Stimulated activated effector memory CD8-positive, alpha-beta T cell treated with anti-CD3 and anti-CD28 coated beads, Interleukin-12 subunit alpha, Interleukin-12 subunit beta, amount 100 ng/mL, for 72 hours (primary cell): ENCODE data around the gene PFKFB4.

ENCODE experiments used
- ATAC-seq: fragments of 150-1000 bp; cut with Tn5 transposase; 2 replicates; pipeline ENCODE4 v1.10.0; 2021
- DNase-seq, 2 donors: peaks; one replicate each; pipeline ENCODE4 v3.0.0; 2021 to 2022; ENCODE audit warnings: low spot score in 2 of 2
- H3K27ac Mint-ChIP-seq: one replicate; pipeline ENCODE4 v1.8.0; 2022; ENCODE audit warnings: mild to moderate bottlenecking, mixed read lengths
- H3K36me3 Mint-ChIP-seq: one replicate; pipeline ENCODE4 v1.8.0; 2022; ENCODE audit warnings: mild to moderate bottlenecking, mixed read lengths
- H3K4me1 Mint-ChIP-seq: one replicate; pipeline ENCODE4 v1.8.0; 2022; ENCODE audit warnings: mixed read lengths
- H3K4me3 Mint-ChIP-seq: one replicate; pipeline ENCODE4 v1.8.0; 2022; ENCODE audit warnings: mild to moderate bottlenecking, mixed read lengths
- H3K9me3 Mint-ChIP-seq: one replicate; pipeline ENCODE4 v1.8.0; 2022; ENCODE audit warnings: mixed read lengths

The PFKFB4 gene

GRCh38 chr3:48592519-48593087, 36.0 kb upstream of the PFKFB4 start:
- DNase-seq (no peak), ATAC-seq (no peak)
- H3K9me3 Mint-ChIP-seq: no peaks in the 10 kb centered on the region
- H3K4me1 Mint-ChIP-seq: peaks cover 36% of the 10 kb centered on the region
- H3K4me3 Mint-ChIP-seq: no peak overlapping the region
- no peak overlapping the region for H3K27ac Mint-ChIP-seq
- peaks cover 12% of the 10 kb centered on the region for H3K36me3 Mint-ChIP-seq

GRCh38 chr3:48591886-48592518, 35.4 kb upstream of the PFKFB4 start:
- H3K4me3 Mint-ChIP-seq: no peak overlapping the region
- peaks cover 33% of the 10 kb centered on the region for H3K4me1 Mint-ChIP-seq
- H3K36me3 Mint-ChIP-seq: peaks cover 12% of the 10 kb centered on the region
- ATAC-seq (no peak), DNase-seq (no peak)
- no peak overlapping the region for H3K27ac Mint-ChIP-seq
- no peaks in the 10 kb centered on the region for H3K9me3 Mint-ChIP-seq

- H3K9me3 Mint-ChIP-seq: no peaks in the 10 kb centered on the region
- peaks cover 8% of the 10 kb centered on the region for H3K36me3 Mint-ChIP-seq
- ATAC-seq (no peak), DNase-seq (no peak)
- H3K27ac Mint-ChIP-seq: no peak overlapping the region
- no peak overlapping the region for H3K4me3 Mint-ChIP-seq
- peaks cover 29% of the 10 kb centered on the region for H3K4me1 Mint-ChIP-seq
Observed at GRCh38 chr3:48591436-48591835, 34.8 kb upstream of the PFKFB4 start.

DNA sequence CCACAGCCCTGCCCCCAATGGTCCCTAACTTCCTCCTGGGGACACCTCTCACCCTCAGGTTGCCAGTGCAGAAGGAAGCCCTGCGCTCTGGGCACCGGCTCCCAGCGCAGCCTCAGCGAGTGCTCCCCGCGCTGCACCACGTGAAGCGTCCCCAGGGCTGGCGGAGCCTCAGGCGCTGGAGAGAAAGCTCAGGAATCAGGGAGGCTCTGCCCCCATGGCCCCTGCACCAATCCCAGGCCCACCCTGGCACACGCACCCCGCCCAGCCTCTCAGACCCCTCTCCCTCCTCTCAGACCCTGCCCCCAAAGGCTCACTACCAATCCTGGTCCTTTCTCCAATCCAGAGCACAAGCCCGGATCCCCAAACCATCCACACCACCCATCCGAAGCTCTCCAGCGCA, 31.6 kb upstream of the PFKFB4 start:
- H3K4me3 Mint-ChIP-seq: no peak overlapping the region
- H3K4me1 Mint-ChIP-seq: peaks cover 16% of the 10 kb centered on the region
- no peak overlapping the region for H3K27ac Mint-ChIP-seq
- no peak for ATAC-seq
- no peak for DNase-seq
- H3K36me3 Mint-ChIP-seq: no peaks in the 10 kb centered on the region
- H3K9me3 Mint-ChIP-seq: no peaks in the 10 kb centered on the region

DNA sequence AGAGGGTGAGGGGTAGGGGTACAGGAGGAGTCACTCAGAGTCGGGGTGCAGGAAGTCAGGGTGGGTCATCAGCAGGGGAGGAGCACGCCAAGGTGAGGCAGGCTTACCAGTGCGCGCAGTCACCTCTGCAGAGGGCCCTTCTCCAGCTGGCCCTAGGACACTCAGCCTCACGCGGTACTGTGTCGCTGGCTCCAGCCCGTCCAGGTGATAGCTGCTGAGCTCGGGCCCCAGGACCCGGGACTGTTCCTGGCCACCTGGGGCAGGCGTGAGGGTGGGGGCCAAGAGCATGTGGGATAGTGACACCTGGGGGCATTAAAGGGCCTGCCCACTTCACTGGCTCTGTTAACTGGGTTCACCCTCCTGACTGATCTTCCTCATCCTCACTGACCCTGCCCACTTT, 31.1 kb upstream of the PFKFB4 start:
- Mint-ChIP-seq H3K4me1 (peaks cover 16% of the 10 kb centered on the region), H3K9me3 (no peaks in the 10 kb centered on the region), H3K4me3 (no peak overlapping the region), H3K36me3 (no peaks in the 10 kb centered on the region), H3K27ac (no peak overlapping the region)
- DNase-seq: no peak
- no peak for ATAC-seq

GRCh38 chr3:48585411-48585810, 28.8 kb upstream of the PFKFB4 start:
- ATAC-seq (no peak), DNase-seq (no peak)
- peaks cover 16% of the 10 kb centered on the region for H3K4me1 Mint-ChIP-seq
- H3K4me3 Mint-ChIP-seq: no peak overlapping the region
- H3K9me3 Mint-ChIP-seq: no peaks in the 10 kb centered on the region
- no peak overlapping the region for H3K27ac Mint-ChIP-seq
- H3K36me3 Mint-ChIP-seq: no peaks in the 10 kb centered on the region

- no peak for DNase-seq
- H3K9me3 Mint-ChIP-seq: no peaks in the 10 kb centered on the region
- ATAC-seq: no peak
- H3K4me1 Mint-ChIP-seq: peaks cover 16% of the 10 kb centered on the region
- H3K36me3 Mint-ChIP-seq: no peaks in the 10 kb centered on the region
- no peak overlapping the region for H3K4me3 Mint-ChIP-seq
- peak overlapping the region; percentile 54 for H3K27ac Mint-ChIP-seq
Observed at GRCh38 chr3:48584836-48585235, 28.2 kb upstream of the PFKFB4 start.

- DNase-seq (no peak), ATAC-seq (no peak)
- Mint-ChIP-seq H3K27ac (peak overlapping the region; percentile 86), H3K4me3 (no peak overlapping the region), H3K9me3 (no peaks in the 10 kb centered on the region), H3K36me3 (no peaks in the 10 kb centered on the region), H3K4me1 (no peaks in the 10 kb centered on the region)
Observed at GRCh38 chr3:48581621-48582481, 25.2 kb upstream of the PFKFB4 start.

- Mint-ChIP-seq H3K4me3 (no peak overlapping the region), H3K36me3 (no peaks in the 10 kb centered on the region), H3K27ac (no peak overlapping the region), H3K9me3 (no peaks in the 10 kb centered on the region), H3K4me1 (no peaks in the 10 kb centered on the region)
- no peak for ATAC-seq
- DNase-seq: no peak
Observed at GRCh38 chr3:48576647-48577046, 20.0 kb upstream of the PFKFB4 start.

DNA sequence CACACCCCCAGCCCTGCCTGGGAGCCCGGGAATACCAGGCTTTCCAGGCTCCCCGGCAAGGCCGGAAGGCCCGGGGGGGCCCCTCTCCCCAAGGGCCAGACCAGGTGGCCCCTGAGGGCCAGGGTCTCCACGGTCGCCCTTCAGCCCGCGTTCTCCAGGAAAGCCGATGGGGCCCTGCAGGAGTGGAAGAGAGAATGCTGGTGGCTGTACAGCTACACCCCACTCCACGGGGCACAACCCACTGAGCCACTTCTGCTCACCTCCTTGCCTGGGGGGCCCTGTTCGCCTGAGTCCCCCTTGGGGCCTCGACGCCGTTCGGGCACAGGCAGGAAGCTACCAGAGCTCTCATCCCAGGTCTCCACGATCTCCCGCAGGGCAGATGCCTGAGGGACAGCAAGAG, 18.8 kb upstream of the PFKFB4 start:
- Mint-ChIP-seq H3K4me1 (no peaks in the 10 kb centered on the region), H3K9me3 (no peaks in the 10 kb centered on the region), H3K4me3 (no peak overlapping the region), H3K36me3 (no peaks in the 10 kb centered on the region), H3K27ac (no peak overlapping the region)
- DNase-seq (no peak), ATAC-seq (no peak)

DNA sequence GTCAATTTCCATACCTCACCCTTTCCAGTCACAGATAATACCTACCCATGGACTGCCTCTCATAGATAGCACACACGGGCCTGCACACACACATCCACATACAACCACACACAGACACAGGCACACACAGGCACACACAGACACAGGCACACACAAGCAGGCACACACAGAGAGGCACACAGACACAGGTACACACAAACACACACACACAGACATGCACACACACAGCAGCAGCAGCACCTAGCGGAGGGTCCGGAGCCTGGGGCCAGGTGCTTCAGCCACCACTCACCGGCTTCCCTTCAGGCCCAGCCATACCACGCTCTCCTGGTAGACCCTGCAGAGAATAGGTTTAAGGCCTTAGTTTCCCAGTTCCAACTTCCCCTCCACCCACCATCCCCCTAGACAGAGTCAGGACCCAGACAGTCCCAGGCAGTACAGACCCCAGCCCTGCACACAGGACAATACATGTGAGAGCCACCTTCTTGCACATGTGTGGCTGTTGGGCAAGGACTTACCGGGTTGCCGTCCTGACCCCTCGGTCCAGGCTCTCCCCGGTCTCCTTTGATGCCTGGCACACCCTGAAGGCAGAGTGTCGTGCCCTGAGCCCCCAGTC, 17.5 kb upstream of the PFKFB4 start:
- Mint-ChIP-seq H3K4me3 (no peak overlapping the region), H3K4me1 (no peaks in the 10 kb centered on the region), H3K27ac (no peak overlapping the region), H3K36me3 (no peaks in the 10 kb centered on the region), H3K9me3 (no peaks in the 10 kb centered on the region)
- DNase-seq (no peak), ATAC-seq (no peak)

- no peak for ATAC-seq
- Mint-ChIP-seq H3K4me1 (peaks cover 6% of the 10 kb centered on the region), H3K9me3 (no peaks in the 10 kb centered on the region), H3K4me3 (no peak overlapping the region), H3K36me3 (no peaks in the 10 kb centered on the region), H3K27ac (peak overlapping the region; percentile 43)
- DNase-seq: no peak
Observed at GRCh38 chr3:48572517-48572916, 15.9 kb upstream of the PFKFB4 start.

DNA sequence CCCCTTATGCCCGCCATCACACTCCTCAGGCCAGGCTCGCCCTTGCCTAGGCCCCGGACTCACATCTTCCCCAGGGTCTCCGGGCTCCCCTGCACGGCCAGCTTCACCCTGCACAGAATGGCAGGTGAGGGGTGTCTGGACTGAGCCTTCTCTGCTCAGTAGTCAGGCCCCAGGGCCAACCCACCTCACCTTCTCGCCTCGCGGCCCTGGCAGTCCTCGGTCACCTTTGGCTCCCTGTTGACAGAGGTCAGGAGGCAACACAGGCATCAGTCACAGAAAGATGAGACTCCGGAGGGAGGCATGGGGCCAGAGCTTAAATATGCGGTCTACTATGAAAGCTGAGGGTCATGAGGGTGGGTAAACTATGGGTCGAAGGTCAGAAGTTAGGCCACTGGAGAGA, 15.3 kb upstream of the PFKFB4 start:
- ATAC-seq: no peak
- no peak for DNase-seq
- Mint-ChIP-seq H3K9me3 (no peaks in the 10 kb centered on the region), H3K4me3 (no peak overlapping the region), H3K4me1 (peaks cover 11% of the 10 kb centered on the region), H3K27ac (peak overlapping the region; percentile 76), H3K36me3 (no peaks in the 10 kb centered on the region)

DNA sequence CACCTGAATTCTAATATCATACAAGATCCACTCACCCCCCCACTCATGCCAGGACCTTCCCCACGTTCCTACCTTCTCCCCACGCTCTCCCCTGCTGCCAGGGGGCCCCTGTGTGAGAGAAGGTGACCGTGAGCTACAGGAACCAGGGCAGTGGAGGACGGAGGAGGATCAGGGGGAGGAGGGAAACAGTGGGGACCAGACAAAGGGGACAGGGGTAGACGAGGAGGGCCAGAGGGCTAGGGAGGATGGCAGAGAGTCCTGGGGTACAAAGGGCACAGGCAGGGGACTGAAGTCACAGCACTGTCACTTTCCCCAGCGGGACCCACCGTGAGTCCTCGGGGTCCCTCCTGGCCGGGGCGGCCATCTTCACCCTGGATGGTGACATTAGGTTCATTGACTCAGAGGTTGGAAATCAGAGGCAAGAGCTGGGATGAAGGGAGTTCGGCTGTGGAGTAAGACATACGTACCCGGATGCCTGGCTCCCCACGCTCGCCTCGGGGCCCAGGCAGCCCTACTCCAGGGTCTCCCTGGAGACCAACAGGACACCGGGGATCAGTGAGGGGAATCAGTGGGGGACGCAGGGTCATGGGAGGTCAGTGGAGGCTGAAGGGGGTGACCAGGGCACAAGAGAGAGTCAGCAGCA, 13.3 kb upstream of the PFKFB4 start:
- no peaks in the 10 kb centered on the region for H3K9me3 Mint-ChIP-seq
- peaks cover 31% of the 10 kb centered on the region for H3K4me1 Mint-ChIP-seq
- H3K27ac Mint-ChIP-seq: peak overlapping the region; percentile 87
- no peak for ATAC-seq
- H3K36me3 Mint-ChIP-seq: no peaks in the 10 kb centered on the region
- no peak overlapping the region for H3K4me3 Mint-ChIP-seq
- DNase-seq: no peak

DNA sequence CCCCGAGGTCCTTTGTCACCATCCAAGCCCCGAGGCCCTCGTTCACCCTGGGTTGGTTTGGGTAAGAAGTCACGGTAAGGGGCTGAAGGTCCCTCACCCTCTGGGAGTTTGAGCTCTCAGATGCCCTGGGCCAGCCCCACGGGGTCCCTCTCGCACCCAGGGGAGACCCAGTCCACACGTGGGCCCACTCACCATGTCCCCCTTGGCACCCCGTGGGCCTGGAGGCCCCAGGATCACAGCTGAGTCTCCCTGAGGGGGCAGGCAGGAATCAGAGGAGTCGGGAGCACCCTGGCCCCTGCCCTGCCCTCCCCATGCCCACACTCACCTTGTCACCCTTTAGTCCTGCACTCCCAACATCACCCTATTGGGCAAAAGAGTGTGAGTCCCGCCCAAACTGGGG, 12.8 kb upstream of the PFKFB4 start:
- DNase-seq (no peak), ATAC-seq (no peak)
- H3K4me3 Mint-ChIP-seq: no peak overlapping the region
- H3K9me3 Mint-ChIP-seq: no peaks in the 10 kb centered on the region
- H3K36me3 Mint-ChIP-seq: no peaks in the 10 kb centered on the region
- H3K4me1 Mint-ChIP-seq: peaks cover 36% of the 10 kb centered on the region
- peak overlapping the region; percentile 87 for H3K27ac Mint-ChIP-seq
